ENCODE results near the gene MAX. TPM values are rescaled to one million over a fixed set of nuclear protein-coding genes. Genes with fewer than 3 reads are reported as not detected.

MAX gene
- total and polyA plus RNA-seq, 9 of the 15 experiments (the other 6 are each of a cell fraction or from before 2014, with no cell fraction given), result 15.4 to 96.5 (median 51.6) TPM

DNA sequence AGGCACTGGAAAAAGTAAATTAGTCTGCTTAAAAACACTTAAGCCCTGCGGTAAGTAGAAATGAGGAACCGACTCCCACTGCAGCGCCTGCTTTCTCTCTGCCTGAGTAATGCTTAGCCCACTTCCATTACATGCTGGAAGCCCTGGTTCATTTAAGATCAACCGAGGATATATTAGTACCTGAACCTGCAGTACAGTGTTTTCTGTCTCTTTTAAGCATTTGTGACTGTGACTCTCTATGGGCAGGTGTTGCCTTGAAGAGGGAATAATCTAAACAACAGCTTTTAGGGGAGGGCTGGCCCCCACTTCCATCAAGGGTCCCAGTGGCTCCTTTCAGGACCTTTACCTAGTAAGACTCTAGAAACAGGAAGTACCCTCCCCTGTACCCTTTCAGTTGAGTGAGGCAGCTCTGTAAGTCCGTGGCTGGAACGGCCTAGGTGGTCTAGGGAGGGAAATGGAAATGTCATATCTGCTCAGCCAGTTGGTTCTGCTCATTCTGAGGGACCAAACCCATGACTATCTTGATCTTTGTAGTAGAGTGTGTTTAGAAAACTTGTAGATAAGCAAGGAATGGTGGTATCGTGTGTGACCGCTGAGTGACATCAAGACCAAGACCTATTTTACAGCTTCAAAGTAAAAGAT is 59.5 kb downstream of the MAX start (continued):
- TF ChIP-seq, protein P1, sequence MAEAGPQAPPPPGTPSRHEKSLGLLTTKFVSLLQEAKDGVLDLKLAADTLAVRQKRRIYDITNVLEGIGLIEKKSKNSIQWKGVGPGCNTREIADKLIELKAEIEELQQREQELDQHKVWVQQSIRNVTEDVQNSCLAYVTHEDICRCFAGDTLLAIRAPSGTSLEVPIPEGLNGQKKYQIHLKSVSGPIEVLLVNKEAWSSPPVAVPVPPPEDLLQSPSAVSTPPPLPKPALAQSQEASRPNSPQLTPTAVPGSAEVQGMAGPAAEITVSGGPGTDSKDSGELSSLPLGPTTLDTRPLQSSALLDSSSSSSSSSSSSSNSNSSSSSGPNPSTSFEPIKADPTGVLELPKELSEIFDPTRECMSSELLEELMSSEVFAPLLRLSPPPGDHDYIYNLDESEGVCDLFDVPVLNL (CRISPR knock-in tag; IDR thresholded peaks at IDR 0.05; ENCODE audit: low read depth), result no peak
- no peak for TF ChIP-seq HNRNPUL1 (IDR thresholded peaks at IDR 0.05; ENCODE audit: low read length)
- TF ChIP-seq, protein P2, sequence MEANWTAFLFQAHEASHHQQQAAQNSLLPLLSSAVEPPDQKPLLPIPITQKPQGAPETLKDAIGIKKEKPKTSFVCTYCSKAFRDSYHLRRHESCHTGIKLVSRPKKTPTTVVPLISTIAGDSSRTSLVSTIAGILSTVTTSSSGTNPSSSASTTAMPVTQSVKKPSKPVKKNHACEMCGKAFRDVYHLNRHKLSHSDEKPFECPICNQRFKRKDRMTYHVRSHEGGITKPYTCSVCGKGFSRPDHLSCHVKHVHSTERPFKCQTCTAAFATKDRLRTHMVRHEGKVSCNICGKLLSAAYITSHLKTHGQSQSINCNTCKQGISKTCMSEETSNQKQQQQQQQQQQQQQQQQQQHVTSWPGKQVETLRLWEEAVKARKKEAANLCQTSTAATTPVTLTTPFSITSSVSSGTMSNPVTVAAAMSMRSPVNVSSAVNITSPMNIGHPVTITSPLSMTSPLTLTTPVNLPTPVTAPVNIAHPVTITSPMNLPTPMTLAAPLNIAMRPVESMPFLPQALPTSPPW (CRISPR knock-in tag; IDR thresholded peaks at IDR 0.05), result peak; percentile 58
- TF ChIP-seq, protein P3, sequence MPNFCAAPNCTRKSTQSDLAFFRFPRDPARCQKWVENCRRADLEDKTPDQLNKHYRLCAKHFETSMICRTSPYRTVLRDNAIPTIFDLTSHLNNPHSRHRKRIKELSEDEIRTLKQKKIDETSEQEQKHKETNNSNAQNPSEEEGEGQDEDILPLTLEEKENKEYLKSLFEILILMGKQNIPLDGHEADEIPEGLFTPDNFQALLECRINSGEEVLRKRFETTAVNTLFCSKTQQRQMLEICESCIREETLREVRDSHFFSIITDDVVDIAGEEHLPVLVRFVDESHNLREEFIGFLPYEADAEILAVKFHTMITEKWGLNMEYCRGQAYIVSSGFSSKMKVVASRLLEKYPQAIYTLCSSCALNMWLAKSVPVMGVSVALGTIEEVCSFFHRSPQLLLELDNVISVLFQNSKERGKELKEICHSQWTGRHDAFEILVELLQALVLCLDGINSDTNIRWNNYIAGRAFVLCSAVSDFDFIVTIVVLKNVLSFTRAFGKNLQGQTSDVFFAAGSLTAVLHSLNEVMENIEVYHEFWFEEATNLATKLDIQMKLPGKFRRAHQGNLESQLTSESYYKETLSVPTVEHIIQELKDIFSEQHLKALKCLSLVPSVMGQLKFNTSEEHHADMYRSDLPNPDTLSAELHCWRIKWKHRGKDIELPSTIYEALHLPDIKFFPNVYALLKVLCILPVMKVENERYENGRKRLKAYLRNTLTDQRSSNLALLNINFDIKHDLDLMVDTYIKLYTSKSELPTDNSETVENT (CRISPR knock-in tag; IDR thresholded peaks at IDR 0.05), result no peak
- peak; percentile 93 for TF ChIP-seq MTA2 (IDR thresholded peaks at IDR 0.05; ENCODE audit: low read depth)
- TF ChIP-seq EP300 (IDR thresholded peaks at IDR 0.05; ENCODE audit: low read length), result peak; percentile 97
- TF ChIP-seq, protein P4, sequence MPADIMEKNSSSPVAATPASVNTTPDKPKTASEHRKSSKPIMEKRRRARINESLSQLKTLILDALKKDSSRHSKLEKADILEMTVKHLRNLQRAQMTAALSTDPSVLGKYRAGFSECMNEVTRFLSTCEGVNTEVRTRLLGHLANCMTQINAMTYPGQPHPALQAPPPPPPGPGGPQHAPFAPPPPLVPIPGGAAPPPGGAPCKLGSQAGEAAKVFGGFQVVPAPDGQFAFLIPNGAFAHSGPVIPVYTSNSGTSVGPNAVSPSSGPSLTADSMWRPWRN (IDR thresholded peaks at IDR 0.05; ENCODE audit: low read depth), result peak; percentile 83
- no peak for TF ChIP-seq POLR3A (IDR thresholded peaks at IDR 0.05; ENCODE audit: borderline replicate concordance, extremely low read depth, insufficient read depth, insufficient read length)
- TF ChIP-seq ATF7 (IDR thresholded peaks at IDR 0.05), result peak; percentile 65
- TF ChIP-seq ELF1 (tag; IDR thresholded peaks at IDR 0.05), result peak; percentile 63
- no peak for TF ChIP-seq SNRNP70 (optimal IDR thresholded peaks at IDR 0.05; ENCODE audit: low read depth, low read length)
- 0 out of 2 replicates have a peak, but pooled peaks have one; percentile 41 for TF ChIP-seq ZNF583 (CRISPR knock-in tag; IDR thresholded peaks at IDR 0.05)
- TF ChIP-seq, protein P5, sequence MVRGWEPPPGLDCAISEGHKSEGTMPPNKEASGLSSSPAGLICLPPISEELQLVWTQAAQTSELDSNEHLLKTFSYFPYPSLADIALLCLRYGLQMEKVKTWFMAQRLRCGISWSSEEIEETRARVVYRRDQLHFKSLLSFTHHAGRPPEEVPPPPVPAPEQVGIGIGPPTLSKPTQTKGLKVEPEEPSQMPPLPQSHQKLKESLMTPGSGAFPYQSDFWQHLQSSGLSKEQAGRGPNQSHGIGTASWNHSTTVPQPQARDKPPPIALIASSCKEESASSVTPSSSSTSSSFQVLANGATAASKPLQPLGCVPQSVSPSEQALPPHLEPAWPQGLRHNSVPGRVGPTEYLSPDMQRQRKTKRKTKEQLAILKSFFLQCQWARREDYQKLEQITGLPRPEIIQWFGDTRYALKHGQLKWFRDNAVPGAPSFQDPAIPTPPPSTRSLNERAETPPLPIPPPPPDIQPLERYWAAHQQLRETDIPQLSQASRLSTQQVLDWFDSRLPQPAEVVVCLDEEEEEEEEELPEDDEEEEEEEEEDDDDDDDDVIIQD (CRISPR knock-in tag; IDR thresholded peaks at IDR 0.05), result no peak
- TF ChIP-seq ZNF717 (CRISPR knock-in tag; IDR thresholded peaks at IDR 0.05), result no peak
- no peak for TF ChIP-seq ATF1 (CRISPR knock-in tag; IDR thresholded peaks at IDR 0.05)
- TF ChIP-seq ATF1 (tag; IDR thresholded peaks at IDR 0.05), result peak; percentile 50
- TF ChIP-seq CBX8 (IDR thresholded peaks at IDR 0.05; ENCODE audit: borderline replicate concordance, extremely low read depth, low read depth, low read length, poor library complexity, severe bottlenecking), result no peak
- peak; percentile 95 for TF ChIP-seq TAL1 (IDR thresholded peaks at IDR 0.05)
- TF ChIP-seq PHF20 (IDR thresholded peaks at IDR 0.05; ENCODE audit: partially characterized antibody), result no peak
- peak; percentile 20; the same call in 1 of the 2 replicates for TF ChIP-seq GATAD2B (IDR thresholded peaks at IDR 0.05; ENCODE audit: borderline replicate concordance)
- peak in 1 of 2 experiments; percentile 91; a peak in 2 of 4 replicates for TF ChIP-seq RCOR1 (IDR thresholded peaks at IDR 0.05; ENCODE audit: borderline replicate concordance in 1 of 2, low read depth in 2 of 2, low read length in 2 of 2)
- TF ChIP-seq ZNF3 (CRISPR knock-in tag; IDR thresholded peaks at IDR 0.05), result no peak

Measured in K562 (cell line).